ENCODE results near the gene ZNF710.

DNA sequence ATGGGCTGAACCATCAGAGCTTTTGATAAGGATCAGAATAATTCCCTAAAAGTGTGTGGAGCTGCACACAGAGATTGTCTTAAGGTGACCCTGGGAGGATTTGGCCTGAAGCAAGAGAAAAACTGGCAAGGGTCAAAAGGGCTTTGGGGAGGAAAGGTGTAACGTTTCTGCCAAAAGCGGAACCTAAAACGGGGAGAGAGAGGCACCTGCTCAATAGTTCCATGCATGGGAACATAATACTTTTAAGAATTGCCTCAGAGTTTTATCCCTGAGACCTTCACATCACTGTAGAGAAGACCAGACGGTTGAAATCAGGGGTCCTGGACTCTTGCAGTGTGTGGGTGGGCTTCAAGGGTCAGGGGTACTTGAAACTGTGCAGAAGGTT, 5.9 kb downstream of the ZNF710 start:
- no peak for TF ChIP-seq SPI1 (IDR thresholded peaks at IDR 0.05; ENCODE audit: low read depth, low read length)
- no peak for TF ChIP-seq POLR2AphosphoS5 (IDR thresholded peaks at IDR 0.05; ENCODE audit: low read depth, low read length)
- no peak for TF ChIP-seq POLR2A (IDR thresholded peaks at IDR 0.05; ENCODE audit: low read depth, low read length)
- TF ChIP-seq POU2F2 (IDR thresholded peaks at IDR 0.05; ENCODE audit: low read depth, low read length): no peak
